Occipital lobe (tissue), 2 donors: ENCODE results near the gene PPP1R1B. TPM values are rescaled to one million over a fixed set of nuclear protein-coding genes. Genes with fewer than 3 reads are reported as not detected.

Source experiments
- DNase-seq: peaks from one replicate; lab custom pipeline; 2025; lab: John Stamatoyannopoulos, UW
- total RNA-seq: library from RNA; depleted of rRNA; stranded (reverse); fragments of >200 nt; gene quantifications from one replicate; pipeline ENCODE4 v1.2.3, GENCODE V29; 2014

Gene PPP1R1B
- total RNA-seq, 1 donor from 2014 or later = 8.1 TPM

GRCh38 chr17:39600288-39600996, 26.3 kb upstream of the PPP1R1B start:
- DNase-seq = no peak

- DNase-seq = no peak
These were observed 25.7 kb upstream of the PPP1R1B start for GRCh38 chr17:39600997-39601597.

- no peak for DNase-seq
These were observed 24.8 kb upstream of the PPP1R1B start for GRCh38 chr17:39601758-39602532.

- DNase-seq = no peak
These were observed 24.0 kb upstream of the PPP1R1B start for GRCh38 chr17:39602533-39603303.

- no peak for DNase-seq
These were observed 23.3 kb upstream of the PPP1R1B start for GRCh38 chr17:39603304-39604016.

GRCh38 chr17:39604911-39605491, 21.8 kb upstream of the PPP1R1B start:
- DNase-seq = no peak

GRCh38 chr17:39605492-39606433, 21.0 kb upstream of the PPP1R1B start:
- no peak for DNase-seq

- no peak for DNase-seq
These were observed 20.2 kb upstream of the PPP1R1B start for GRCh38 chr17:39606434-39607056.

GRCh38 chr17:39607057-39607850, 19.5 kb upstream of the PPP1R1B start:
- DNase-seq = peak; percentile 39

- no peak for DNase-seq
These were observed 19.0 kb upstream of the PPP1R1B start, which contains the start of gene NEUROD2 for GRCh38 chr17:39607851-39608130. Gene NEUROD2, minus strand, starts transcription at chr17:39607920. Its CDS starts 1,321 bp downstream, at chr17:39606599.

- DNase-seq = no peak
These were observed 18.4 kb upstream of the PPP1R1B start for GRCh38 chr17:39608142-39608981.

GRCh38 chr17:39609416-39610025, 17.2 kb upstream of the PPP1R1B start:
- no peak for DNase-seq

- DNase-seq = no peak
These were observed 15.2 kb upstream of the PPP1R1B start for GRCh38 chr17:39611401-39612112.

- no peak for DNase-seq
These were observed 14.4 kb upstream of the PPP1R1B start for GRCh38 chr17:39612291-39612894.

GRCh38 chr17:39612935-39613464, 13.8 kb upstream of the PPP1R1B start:
- no peak for DNase-seq
